VCaP (cell line): ENCODE measurements around the gene ARL14.
A peak's percentile ranks its signal among the peaks of the same experiment; 100 is the strongest.

Experiments used
- H3K27ac ChIP-seq: fragments of 450-650 bp; 2 replicates; pipeline ENCODE4 v1.5.1; 2017
- TF ChIP-seq, protein P1 (sequence below): fragments of 450-650 bp; conservative IDR thresholded peaks from 2 replicates; pipeline ENCODE4 v1.5.1; 2017; ENCODE audit warnings: mild to moderate bottlenecking, moderate library complexity

ARL14 gene

DNA sequence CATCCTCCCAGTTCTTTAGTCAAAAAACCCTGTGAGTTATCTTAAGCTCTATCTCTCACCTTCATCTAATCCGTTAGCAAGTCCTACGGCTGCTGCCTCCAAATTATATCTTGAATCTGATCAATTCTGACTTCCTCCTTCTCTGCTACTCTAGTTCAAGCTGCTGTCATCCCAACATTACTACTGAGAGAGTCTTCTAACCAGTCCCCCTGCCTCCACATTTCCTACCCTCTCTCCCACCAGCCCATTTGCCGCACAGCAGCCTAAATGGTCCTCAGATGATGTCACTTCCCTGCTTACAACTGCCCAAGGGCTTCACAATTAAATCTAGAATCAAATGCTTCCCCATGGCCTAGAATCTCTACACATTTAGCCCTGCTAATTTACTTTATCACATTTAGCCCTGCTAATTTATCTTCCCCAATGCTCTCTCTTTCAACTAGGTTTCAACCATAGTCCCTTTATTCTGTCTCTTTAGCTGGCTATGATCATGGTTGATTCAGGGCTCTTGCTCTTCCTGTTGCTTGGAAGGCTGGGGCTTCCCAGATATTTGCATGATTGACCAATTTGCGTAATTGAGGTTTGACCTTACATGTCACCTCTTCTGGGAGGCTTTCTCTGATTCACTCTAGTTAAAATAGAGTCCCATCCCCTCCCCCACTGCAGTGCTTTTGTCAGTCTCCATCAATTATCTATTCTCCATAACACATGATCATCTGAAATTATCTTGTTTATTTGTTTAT is 11.0 kb upstream of the ARL14 start:
- TF ChIP-seq, protein P1, sequence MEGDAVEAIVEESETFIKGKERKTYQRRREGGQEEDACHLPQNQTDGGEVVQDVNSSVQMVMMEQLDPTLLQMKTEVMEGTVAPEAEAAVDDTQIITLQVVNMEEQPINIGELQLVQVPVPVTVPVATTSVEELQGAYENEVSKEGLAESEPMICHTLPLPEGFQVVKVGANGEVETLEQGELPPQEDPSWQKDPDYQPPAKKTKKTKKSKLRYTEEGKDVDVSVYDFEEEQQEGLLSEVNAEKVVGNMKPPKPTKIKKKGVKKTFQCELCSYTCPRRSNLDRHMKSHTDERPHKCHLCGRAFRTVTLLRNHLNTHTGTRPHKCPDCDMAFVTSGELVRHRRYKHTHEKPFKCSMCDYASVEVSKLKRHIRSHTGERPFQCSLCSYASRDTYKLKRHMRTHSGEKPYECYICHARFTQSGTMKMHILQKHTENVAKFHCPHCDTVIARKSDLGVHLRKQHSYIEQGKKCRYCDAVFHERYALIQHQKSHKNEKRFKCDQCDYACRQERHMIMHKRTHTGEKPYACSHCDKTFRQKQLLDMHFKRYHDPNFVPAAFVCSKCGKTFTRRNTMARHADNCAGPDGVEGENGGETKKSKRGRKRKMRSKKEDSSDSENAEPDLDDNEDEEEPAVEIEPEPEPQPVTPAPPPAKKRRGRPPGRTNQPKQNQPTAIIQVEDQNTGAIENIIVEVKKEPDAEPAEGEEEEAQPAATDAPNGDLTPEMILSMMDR, result no peak
- no peak overlapping the region for H3K27ac ChIP-seq

- TF ChIP-seq, protein P1, result no peak
- H3K27ac ChIP-seq, result no peak overlapping the region
Measured at GRCh38 chr3:160667452-160667851, 9.5 kb upstream of the ARL14 start.

DNA sequence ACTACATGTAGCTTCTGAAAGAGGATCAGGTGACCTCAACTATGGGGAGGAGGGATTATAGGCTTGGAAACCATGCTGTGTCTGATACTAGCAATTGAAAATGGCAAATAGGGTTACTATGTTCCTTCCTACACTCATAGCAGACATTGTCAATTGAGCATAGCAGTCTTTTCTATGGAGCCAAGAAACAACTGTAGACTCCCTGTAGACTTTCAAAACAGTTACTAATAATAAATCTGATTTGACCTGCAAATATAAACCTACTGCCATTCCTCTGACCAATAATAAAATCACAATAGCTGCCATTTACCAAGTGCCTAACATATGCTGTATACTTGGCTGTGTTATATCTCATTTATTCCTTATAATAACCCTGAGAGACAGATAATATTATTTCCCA is 8.5 kb upstream of the ARL14 start:
- no peak overlapping the region for H3K27ac ChIP-seq
- TF ChIP-seq, protein P1, result no peak

- TF ChIP-seq, protein P1, result no peak
Measured at GRCh38 chr3:160671231-160671630, 5.7 kb upstream of the ARL14 start.

DNA sequence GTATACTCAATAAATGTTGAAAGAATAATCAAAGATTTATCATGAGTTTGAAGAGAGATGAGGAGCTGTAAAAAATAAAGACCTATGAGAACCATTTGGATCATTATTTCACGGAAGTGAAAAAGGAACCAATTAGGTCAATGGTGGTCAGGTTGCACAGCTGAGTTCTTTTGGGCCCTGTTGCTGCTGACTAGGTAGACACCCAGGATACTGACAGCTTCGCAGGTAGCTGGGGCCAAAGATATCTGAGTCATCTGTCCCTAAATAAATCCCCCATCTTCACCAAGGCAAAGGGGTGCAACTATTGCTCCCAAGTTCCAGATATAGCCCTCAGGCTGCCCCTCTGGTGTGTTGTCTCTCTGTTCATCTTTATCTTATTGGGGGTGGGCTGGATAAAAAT is 5.0 kb upstream of the ARL14 start:
- TF ChIP-seq, protein P1, result no peak
- H3K27ac ChIP-seq, result peak overlapping the region; percentile 73; the same call in 1 of the 2 replicates

More at GRCh38 chr3:160671231-160671630, 5.7 kb upstream of the ARL14 start:
- no peak overlapping the region for H3K27ac ChIP-seq

DNA sequence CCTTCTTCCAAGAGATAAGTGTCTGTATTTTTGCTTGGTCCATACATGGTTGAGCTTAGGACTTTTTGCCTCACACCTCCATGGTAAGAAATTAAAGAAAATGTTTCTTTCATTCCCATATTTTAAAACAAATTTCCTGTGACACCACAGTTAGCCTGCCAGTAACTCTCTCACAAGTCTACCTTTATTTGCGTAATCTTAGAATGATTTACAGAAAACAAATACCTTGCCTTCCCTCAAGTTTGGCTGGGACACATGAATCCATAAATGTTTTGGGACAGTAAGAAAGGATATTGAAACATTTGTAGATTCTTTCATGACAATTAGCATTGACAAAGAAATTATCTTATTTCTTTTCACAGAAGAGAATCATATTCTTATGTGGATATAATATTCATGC is 3.8 kb upstream of the ARL14 start:
- TF ChIP-seq, protein P1, result no peak
- H3K27ac ChIP-seq, result peak overlapping the region; percentile 73

DNA sequence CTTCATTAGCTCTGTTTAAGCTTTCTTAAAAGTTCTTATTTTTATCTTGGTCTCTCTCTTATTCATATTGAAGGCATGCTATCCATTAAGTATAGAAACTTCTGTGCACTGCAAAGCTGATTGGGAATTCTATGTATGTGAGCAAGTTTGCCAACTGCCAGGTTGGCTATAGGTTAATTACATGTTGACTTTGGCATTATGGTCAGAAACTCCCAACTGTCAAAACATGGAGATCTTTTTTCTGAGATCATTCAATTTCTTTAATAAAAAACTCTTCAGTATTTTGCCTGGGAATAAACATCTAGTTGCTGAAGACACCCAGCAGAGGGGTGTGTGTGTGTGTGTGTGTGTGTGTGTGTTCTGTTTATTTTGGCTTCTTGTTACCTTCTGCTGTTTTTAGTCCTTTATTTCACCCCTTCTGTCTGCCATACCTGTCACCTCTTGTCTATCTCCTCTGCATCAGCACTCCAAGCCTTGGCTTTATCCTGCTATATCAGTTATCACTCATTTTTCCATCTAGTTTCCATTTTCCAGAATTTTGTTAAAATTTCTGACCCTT is 1.3 kb upstream of the ARL14 start:
- H3K27ac ChIP-seq, result peak overlapping the region; percentile 18; the same call in 1 of the 2 replicates
- TF ChIP-seq, protein P1, result no peak
